Left colon (tissue), 2 donors: ENCODE results near the gene OR5H15. TPM values are rescaled to one million over a fixed set of nuclear protein-coding genes. Genes with fewer than 3 reads are reported as not detected.

Experiments
- ATAC-seq: fragments of 200-7000 bp; cut with Tn5 transposase; one replicate; pipeline ENCODE4 v1.9.1; 2020; ENCODE audit warnings: mild to moderate bottlenecking, moderate library complexity
- DNase-seq, 2 donors: peaks; one replicate each; pipeline ENCODE4 v3.0.0-alpha.2; 2020
- intact Hi-C, 2 donors: fragments of 100-400 bp; cut with DNase I in 1 of 2; cut with micrococcal nuclease in 1 of 2; formaldehyde crosslinking; loops; one replicate each; pipeline versions ENCODE4 v1.11.2 to v1.14.0; 2022; cut with DNase I, micrococcal nuclease
- total RNA-seq, 2 donors: library from RNA; stranded (reverse); fragmentation: NEBNext Ultra II Directional; extraction: Animal tissue kit (Norgen Biotek cat#: 25700); gene quantifications; one replicate each; pipeline ENCODE4 v1.2.1, GENCODE V29; 2021
- donor health status: DM: no; HTN: no; CAD: no.
- donor health status: DM: yes; HTN: yes; CAD: no.

OR5H15 gene
- total RNA-seq, 2 donors from 2014 or later, result not detected

GRCh38 chr3:98215051-98215450, 48.6 kb downstream of the OR5H15 start:
- DNase-seq (no peak), ATAC-seq (no peak)
- intact Hi-C loops, result no loop called here

Other genes with a start within 250 kb of the OR5H15 start
- 10 to 100 TPM; 18.7 to 20.2 TPM for gene RIOX2, start 194.3 kb upstream of the OR5H15 start, total RNA-seq
- not detected for gene GABRR3, start 131.4 kb upstream of the OR5H15 start, total RNA-seq
- gene OR5AC2, start 79.5 kb upstream of the OR5H15 start, total RNA-seq, result not detected
- not detected for gene OR5H1, start 36.0 kb upstream of the OR5H15 start, total RNA-seq
- not detected for gene OR5H14, start 19.2 kb upstream of the OR5H15 start, total RNA-seq
- gene OR5H6, start 97.5 kb downstream of the OR5H15 start, total RNA-seq, result not detected
- gene OR5H2, start 115.8 kb downstream of the OR5H15 start, total RNA-seq, result not detected
- gene OR5K4, start 187.2 kb downstream of the OR5H15 start, total RNA-seq, result not detected
- gene OR5K3, start 224.0 kb downstream of the OR5H15 start, total RNA-seq, result not detected